ENCODE measurements around the gene BCL10.

BCL10 gene

GRCh38 chr1:85308833-85309350, 32.5 kb upstream of the BCL10 start:
- TF ChIP-seq CTCF (IDR thresholded peaks at IDR 0.05), result no peak

- peak; percentile 98 for TF ChIP-seq CTCF (IDR thresholded peaks at IDR 0.05)
These were observed 31.8 kb upstream of the BCL10 start for GRCh38 chr1:85307987-85308832.

GRCh38 chr1:85306236-85306635, 29.8 kb upstream of the BCL10 start:
- no peak for TF ChIP-seq CTCF (IDR thresholded peaks at IDR 0.05)

GRCh38 chr1:85303440-85304162, 27.2 kb upstream of the BCL10 start:
- no peak for TF ChIP-seq CTCF (IDR thresholded peaks at IDR 0.05)

- no peak for TF ChIP-seq CTCF (IDR thresholded peaks at IDR 0.05)
These were observed 23.7 kb upstream of the BCL10 start for GRCh38 chr1:85300140-85300539.

- no peak for TF ChIP-seq CTCF (IDR thresholded peaks at IDR 0.05)
These were observed 21.6 kb upstream of the BCL10 start for GRCh38 chr1:85297855-85298629.

- TF ChIP-seq CTCF (IDR thresholded peaks at IDR 0.05), result no peak
These were observed 21.1 kb upstream of the BCL10 start for GRCh38 chr1:85297538-85297854.
